ENCODE measurements around the gene PDE9A.

PDE9A gene

DNA sequence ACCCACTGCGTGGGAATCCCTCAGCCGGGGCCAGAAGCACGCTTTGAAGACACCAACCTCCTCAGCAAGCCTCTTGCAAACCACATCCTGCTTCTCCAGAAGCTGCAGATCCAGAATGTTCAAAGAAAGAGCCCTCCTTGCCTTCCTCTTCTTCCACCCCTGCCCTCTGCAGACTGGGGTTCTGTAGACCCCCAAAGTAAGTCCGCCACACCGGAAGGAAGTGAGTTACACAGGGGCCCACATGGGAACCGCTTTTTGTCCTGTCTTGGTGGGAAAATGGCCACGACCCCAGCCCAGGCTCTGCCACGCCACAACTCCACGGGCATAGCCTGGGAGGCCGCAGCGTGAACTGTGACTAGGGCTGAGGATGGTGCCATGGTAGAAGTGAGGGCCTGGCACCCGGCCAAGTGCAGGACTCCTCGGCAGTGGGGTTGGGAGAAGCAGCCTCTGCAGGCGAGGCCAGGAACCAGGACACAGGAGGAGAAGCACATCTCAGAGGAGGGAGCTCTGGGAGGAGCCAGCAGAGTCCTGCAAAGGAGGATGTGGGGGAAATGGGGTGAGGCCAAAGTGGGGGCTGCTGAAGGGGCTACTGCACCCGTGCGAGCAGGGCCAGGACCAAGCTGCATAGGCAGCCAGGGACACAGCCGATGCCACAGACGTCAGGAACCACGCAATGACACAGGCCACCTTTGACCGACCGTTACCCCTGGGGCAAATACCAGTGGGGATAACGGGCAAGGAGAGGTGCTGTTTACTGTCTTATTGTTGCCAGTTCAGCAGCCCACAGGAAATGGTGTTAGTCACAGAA is 30.9 kb downstream of the PDE9A start:
- peak in 1 of 3 donors; percentile 30 for DNase-seq (ENCODE audit: low read depth in 3 of 3, low spot score in 1 of 3)

DNA sequence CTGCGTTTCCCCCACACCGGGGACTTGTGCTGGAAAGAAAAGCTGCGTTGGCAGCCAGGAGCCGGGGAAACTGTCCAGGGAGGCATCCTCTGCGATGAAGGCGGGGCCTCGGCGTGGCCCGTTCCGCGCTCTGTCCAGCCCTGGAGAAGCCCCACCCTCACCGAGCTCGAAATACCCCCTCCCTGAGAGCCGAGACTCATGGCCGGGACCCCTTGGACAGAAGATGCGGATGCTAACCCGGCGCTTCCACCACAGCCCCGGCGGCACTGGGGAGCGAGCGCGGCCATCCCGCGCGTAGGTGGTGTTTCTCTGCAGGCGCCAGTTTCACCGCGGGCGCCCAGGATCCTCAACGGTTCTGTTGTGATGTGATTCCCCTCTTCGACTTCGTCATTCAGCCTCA is 31.6 kb downstream of the PDE9A start:
- DNase-seq (ENCODE audit: low read depth in 3 of 3, low spot score in 1 of 3) = no peak

DNA sequence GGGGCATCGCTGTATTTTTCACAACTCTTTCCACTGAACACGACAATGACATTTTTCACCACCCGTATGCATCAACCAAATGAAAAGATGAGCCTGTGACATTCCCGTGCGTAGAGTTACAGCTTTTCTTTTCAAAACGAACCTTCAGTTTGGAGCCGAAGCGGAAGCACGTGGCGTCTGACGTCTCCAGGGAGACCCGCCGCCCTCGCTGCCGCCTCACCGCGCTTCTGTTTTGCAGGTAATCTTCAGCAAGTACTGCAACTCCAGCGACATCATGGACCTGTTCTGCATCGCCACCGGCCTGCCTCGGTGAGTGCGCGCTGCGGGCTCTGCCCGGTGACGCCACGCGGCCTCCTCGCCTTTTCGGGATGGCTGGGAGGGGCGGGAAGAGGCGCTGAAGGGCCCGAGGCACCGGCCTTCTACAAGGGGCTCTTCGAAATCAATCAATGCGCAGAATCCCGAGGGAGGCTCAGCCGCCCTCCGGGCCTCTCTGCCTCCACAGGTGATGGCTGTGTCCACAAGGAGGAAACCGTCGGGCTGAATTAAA is 32.6 kb downstream of the PDE9A start:
- DNase-seq (ENCODE audit: low read depth in 3 of 3, low spot score in 1 of 3) = no peak

DNA sequence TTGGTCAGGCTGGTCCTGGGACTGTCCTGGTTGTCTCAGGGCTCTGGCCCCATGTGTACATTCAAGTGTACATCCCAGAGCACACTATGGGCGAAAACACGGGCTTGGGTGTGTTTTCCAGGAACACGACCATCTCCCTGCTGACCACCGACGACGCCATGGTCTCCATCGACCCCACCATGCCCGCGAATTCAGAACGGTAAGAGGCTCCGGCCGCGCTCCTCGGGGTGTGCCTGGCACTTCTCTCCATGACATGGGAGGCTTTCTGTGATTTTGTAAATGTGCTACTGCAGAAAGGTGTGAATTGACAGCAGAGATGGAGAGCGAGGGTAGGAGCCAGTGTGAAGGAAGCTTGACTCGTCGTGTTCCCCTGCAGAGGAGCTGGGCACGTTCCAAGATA is 34.4 kb downstream of the PDE9A start:
- DNase-seq (ENCODE audit: low read depth in 3 of 3, low spot score in 1 of 3) = no peak

DNA sequence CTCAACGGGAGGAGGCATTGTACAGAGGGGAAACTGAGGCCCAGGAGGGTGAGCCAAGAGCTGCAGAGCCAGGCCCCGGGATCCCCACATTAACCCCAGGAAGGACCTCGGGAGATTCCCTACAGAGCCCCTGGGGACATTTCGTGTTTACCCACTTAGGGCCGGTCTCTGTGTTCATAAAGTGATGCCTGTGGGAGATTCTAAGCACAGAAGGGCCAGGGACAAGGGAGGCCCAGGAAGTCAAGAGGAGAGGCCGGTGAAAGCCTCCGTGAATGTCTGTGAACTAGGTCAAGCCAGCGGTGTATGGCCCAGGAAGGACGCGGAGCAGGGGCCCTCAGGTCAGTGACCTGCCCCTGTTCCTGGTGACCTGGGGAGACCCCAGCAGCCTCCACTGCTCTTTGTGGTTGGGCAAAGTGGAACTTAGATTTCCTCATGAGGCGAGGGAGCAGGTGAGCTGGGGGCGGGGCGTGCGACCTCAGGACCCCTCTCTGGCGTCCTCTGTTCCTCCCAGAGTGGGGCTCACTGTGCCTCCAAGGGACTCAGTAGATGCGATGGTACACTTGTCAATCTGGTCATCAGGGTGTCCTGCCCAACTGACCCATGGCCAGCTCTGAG is 34.9 kb downstream of the PDE9A start:
- no peak for DNase-seq (ENCODE audit: low read depth in 3 of 3, low spot score in 1 of 3)

DNA sequence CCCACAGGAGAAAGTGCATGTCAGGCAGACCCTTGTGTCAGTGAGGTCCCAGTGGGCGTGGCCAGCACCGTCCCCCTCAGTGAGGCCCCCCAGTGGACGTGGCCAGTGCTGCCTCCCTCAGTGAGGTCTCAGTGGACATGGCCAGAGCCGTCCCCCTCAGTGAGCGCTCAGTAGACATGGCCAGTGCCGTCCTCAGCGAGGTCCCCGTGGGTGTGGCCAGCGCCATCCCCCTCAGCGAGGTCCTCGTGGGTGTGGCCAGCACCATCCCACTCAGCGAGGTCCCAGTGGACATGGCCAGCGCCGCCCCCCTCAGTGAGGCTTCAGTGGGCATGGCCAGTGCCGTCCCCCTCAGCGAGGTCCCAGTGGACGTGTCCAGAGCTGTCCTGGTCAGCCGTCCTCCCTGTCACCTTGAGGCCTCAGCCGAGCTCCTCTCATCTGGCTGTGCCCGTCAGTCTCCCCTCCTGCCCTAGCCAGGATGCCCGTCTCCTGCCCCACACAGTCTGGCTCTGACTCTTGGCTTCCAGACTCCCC is 35.5 kb downstream of the PDE9A start:
- DNase-seq (ENCODE audit: low read depth in 3 of 3, low spot score in 1 of 3) = no peak

DNA sequence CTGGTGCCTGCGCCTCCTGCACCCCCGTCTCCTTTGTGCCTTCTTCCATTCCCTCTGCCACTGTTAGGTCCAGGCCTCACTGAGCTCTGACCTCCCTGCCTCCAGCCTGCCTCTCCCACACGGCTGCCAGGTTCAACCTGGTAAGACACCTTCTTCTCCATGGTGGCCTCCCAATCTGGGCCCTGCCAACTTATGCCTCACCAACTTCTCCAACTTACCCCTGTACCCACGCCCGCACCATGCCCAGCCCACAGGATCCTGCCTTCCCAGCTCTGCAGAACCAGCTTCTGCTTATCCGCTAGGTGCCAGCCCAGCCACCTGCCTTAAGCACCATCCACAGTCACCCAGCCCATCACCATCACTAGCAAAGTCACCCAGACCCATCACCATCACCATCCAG is 37.2 kb downstream of the PDE9A start:
- no peak for DNase-seq (ENCODE audit: low read depth in 3 of 3, low spot score in 1 of 3)

DNA sequence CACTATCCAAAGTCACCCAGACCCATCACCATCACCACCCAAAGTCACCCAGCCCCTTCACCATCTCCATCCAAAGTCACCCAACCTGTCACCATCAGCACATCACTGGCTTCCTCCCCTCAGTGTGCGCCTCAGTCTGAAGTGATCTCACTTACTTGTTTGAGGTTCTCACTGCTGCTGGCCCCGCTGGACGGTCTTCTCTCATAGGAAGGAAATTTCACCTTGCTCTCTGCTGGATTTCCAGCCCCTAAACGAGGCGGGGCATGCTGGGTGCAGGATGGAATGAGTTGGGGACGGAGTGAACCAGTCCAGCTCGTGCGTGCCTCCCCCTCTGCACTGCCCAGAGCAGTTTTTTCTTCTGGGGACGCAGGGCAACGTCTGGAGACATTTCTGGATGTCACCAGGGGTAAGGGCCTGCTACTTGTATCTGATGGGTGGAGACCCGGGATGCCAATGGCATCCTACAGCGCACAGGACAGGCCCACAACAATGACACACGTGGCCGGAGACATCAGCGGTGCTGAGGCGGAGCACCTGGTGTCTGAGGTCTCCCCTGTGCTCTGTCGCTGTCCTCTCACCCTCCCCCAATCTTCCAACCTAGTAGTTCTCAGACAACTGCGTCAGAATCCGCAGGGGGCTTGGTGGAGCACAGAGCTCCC is 38.6 kb downstream of the PDE9A start:
- no peak for DNase-seq (ENCODE audit: low read depth in 3 of 3, low spot score in 1 of 3)

DNA sequence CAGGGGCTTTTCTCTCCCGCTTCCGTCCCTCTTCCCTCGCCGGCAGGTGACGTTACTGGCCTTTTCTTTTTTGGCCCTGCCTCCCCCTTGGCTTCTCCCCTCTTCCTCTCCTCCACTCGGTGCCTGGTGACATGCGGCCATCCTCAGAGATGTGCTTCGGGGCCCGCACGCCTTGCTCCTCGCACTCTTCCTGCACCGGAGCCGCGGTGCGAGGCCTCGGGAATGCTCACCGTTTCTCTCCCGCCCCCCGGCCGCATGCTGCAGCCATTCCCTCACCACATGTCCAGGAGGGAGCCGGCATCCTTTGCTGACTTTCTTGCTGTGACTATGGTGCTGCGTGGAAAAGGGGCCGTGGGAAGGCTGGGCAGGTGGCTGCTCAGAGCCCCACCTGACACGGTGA is 39.3 kb downstream of the PDE9A start:
- DNase-seq (ENCODE audit: low read depth in 3 of 3, low spot score in 1 of 3) = no peak

DNA sequence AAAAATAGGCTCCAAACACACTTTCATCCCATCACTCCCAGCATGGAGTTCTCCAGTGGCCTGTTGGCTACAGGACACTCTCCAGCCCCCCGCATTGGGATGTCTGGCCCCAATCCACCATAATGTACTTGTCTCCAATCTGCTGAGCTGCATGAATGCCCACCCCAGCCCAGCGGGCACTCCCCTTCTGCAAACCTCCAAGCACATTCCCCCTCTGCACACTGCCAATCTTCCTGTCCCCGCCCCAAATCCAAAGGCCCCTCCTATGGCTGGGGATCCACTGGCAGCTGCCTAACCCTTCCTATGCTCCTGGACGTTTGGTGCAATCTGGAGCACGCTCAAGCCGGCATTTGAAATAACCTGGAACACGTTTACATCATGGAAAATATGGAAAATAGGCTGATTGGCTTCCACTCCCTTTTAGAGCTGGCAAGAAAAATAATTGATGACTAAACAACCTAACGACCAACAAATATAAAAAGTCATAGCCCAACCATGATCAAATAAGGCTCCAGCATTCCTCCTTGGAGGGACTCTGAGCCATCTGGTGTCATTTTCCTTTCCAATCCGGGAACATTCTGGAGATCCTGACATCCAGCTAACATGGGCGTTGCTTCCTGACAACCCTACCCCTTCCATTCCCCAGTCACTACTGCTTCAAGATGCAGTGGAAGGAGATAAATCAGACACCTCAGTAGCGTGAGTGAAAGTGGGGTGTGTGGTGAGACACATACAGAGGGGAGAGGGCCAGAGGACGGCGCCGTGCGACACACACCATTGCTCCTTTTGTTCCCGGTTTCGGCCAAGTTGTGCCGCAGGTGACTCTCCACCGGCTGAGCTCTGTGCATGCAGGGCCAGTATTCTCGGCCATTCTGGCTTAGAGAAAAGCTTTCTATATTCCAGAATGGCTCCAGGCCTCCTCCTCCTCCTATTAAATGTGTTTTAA is 41.6 kb downstream of the PDE9A start:
- no peak for DNase-seq (ENCODE audit: low read depth in 3 of 3, low spot score in 1 of 3)

DNA sequence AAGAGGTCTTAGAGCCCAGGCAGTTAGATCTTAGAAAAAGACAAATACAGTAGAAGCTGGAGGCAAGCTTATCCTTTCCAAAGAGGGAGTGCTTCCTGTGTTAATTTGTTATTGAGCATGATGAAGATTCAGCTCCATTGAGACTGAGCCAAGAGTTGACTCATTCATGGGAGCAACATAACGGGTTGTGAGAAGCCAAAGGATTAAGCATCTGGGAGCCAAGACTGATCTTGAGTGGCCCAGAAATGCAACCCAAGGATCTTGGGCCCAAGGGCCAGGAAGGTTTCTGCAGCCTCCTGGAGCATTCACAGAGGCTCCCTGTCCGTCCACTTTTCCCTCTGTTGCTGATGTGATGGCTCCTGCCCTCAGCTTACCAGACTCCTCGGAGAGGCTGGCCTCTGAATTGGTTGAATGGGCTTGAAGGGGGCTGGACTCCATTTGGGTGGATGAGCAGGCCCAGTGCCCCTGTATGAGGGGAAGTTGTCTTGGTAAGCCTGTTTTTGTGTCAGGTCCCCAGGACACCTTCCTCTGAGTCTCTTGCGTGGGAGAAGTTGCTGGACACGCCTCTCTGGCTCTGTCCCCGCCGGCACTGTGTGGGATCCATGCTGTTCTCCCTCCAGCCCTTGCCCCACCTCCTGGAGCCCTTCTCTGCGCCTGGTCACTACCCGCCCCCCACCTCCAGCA is 42.4 kb downstream of the PDE9A start:
- no peak for DNase-seq (ENCODE audit: low read depth in 3 of 3, low spot score in 1 of 3)

DNA sequence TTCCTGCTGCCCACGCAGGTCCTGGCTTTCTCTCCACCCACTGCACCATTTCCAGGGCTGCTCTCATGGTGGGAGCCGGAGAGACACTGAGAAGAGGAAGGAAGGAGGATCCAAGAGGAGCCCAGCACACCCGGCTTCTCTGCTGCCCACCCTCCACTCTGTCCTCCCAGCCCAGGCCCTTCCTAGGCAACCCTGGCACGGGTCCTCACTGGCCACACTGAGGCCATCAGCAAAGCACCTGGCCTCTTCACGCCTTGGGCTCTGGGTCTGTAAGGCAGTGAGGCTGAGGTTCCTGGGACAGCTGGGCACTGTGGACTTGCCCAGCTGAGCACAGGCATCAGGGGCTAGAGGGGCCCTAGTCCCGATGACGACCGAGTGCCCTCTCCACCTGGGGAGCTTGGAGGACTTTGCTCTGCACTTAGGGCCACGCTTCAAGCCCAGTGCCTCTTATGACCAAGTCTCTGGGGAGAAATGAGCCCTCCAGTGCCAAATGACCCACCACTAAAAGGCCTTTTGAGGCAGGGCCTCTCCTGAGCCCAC is 43.1 kb downstream of the PDE9A start:
- no peak for DNase-seq (ENCODE audit: low read depth in 3 of 3, low spot score in 1 of 3)

DNA sequence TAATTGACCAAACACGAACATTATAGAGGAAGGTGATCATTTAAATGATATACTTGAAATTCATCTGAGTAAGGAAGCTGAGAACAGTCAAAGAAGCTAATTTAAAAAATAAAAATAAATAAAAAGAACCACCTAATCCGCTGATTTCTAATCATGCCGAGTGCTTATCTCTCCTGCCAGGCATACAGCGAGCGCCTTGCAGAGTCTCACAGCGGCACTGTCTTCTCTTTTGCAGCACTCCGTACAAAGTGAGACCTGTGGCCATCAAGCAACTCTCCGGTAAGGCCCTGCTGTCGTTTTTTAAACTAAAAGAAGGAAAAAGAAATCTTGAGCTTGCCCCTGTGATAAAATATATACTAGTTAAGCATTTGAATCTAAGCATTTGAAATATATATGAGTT is 45.3 kb downstream of the PDE9A start:
- DNase-seq (ENCODE audit: low read depth in 3 of 3, low spot score in 1 of 3) = no peak

DNA sequence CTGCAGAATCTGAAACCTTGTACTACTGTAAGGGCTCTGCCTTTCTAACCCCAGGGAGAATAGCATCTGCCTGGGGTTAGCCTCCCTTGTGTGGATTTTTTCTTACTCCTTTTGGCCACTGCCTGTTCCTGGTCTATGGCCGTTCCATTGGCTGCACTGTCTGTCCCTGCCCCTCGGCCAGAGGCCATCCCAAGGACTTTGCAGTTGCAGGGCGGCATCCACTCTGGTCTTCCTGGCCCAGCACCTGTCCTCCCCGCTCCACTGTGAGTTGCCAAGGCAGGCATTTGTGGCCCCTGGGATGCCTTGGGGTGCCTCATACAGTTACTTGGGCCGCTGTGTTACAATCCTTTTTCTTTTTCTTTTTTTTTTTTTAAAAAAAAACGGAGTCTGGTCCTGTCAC is 45.8 kb downstream of the PDE9A start:
- no peak for DNase-seq (ENCODE audit: low read depth in 3 of 3, low spot score in 1 of 3)

DNA sequence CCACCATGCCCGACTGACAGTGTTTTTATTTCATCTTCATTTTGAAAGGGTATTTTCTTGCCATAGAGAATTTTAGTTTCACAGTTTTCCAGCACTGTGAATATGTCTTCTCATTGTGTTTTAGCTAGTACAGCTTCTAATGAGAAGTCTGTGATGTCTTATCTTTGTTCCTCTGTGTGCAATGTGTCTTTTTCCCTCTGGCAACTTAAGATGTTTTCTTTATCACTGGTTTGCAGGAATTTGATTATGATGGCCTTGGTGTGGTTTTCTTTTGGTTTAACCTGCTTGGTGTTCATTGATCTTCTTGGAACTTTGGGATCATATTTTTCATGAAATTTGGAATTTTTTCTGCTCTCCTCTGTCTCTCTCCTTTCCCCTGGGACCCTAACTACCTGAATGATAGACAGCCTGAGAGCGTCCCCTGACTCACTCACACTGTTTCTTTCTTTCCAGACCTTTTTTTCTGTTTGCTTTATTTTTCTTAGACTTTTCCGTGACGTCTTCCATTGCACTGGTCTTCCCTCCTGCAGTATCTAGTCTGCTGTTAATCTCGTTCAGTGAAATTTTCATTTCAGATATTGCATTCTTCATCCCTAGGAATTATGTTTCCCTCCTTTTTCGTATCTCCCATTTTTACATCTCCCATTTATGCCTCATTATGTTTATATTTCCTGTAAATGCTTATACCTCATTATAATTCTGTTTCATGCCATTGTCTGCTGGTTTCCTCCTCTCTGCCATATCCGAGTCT is 48.5 kb downstream of the PDE9A start:
- DNase-seq (ENCODE audit: low read depth in 3 of 3, low spot score in 1 of 3) = no peak

DNA sequence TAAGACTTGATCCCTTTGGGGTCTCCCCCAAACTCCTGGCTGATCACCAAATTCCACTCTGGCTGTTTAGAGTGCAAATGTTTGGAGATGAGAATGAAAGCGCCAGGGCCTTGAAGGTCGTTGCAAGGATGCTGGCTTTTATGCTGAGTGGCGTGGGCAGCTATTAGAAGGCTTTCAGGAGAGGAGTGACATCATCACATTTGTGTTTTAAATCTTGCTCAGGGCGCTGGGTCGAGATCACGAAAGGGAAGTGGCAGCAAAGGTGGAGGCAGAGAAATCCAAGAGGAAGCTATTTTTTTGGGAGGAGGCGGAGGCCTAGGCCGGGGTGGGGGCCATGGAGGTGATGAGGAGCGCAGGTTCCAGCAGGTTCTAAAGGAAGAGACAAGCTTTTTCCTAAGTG is 49.3 kb downstream of the PDE9A start:
- no peak for DNase-seq (ENCODE audit: low read depth in 3 of 3, low spot score in 1 of 3)

DNA sequence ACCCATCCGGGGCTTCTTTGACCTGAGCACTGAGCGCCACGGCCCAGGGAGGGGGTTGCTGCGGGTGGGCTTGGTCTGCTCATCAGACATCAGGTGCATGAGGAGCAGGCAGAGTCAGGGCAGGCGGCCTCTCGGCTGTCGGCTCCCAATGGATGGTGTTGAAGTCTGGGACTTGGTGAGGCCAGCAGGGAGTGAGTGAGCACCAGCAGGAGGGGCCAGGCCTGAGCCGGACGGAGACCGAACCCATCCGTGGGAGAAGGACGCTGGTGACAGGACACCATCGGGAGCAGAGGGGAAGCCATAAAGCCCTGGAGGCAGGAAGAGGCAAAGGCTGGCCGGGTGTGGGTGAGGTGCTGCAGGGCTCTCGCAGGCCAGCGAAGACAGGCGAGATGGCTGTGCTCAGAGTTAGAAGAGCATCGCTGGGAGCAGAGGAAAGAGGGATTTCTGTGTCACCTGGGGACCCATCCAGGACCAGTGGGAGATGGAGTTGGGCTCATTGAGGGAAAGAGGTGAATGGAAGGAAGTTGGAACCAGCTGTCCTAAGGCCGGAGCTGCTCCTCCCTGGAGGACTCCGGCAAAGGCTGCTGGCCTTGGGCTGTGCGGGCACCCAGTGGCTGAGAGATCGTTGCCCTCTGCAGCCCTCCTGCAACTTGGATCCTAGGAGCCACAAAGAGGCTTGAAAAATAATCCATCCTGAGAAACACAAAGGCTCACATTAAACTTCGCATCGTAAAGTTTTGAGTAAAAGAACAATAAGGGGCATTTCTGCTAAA is 49.9 kb downstream of the PDE9A start:
- DNase-seq (ENCODE audit: low read depth in 3 of 3, low spot score in 1 of 3) = no peak

DNA sequence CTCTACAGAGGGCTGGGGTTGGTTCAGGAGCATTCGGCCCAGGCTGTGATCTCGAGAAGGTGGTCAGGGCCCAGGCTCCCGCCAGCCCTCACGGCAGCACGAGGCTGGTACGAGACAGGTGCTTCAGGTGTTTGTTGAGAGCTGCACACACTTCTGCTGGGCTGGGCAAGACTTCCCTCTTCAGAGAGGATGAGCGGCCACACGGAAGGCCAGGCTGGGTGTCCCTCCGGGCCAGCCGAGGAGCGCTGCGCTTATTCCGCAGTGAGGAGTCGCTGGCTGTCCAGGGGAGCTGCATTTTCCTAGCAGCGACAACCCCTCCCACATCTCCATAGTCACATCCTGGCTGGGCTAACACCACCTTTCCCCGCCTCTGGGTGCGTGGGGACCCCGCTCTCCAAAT is 50.5 kb downstream of the PDE9A start:
- DNase-seq (ENCODE audit: low read depth in 3 of 3, low spot score in 1 of 3) = no peak
